ENCODE results near the gene NFE2L2.

- no peak for TF ChIP-seq ZNF331 (CRISPR knock-in tag; IDR thresholded peaks at IDR 0.05; ENCODE audit: low read depth)
- TF ChIP-seq, protein P1, sequence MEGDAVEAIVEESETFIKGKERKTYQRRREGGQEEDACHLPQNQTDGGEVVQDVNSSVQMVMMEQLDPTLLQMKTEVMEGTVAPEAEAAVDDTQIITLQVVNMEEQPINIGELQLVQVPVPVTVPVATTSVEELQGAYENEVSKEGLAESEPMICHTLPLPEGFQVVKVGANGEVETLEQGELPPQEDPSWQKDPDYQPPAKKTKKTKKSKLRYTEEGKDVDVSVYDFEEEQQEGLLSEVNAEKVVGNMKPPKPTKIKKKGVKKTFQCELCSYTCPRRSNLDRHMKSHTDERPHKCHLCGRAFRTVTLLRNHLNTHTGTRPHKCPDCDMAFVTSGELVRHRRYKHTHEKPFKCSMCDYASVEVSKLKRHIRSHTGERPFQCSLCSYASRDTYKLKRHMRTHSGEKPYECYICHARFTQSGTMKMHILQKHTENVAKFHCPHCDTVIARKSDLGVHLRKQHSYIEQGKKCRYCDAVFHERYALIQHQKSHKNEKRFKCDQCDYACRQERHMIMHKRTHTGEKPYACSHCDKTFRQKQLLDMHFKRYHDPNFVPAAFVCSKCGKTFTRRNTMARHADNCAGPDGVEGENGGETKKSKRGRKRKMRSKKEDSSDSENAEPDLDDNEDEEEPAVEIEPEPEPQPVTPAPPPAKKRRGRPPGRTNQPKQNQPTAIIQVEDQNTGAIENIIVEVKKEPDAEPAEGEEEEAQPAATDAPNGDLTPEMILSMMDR (conservative IDR thresholded peaks at IDR 0.05; ENCODE audit: low read depth in 2 of 2), result peak; percentile 40 to 68; a peak in 3 of 4 replicates
- no peak; the same call in 1 of the 2 replicates for TF ChIP-seq CREB1 (CRISPR knock-in tag; IDR thresholded peaks at IDR 0.05; ENCODE audit: low read depth)
- TF ChIP-seq EZH2phosphoT487 (IDR thresholded peaks at IDR 0.05; ENCODE audit: unreplicated experiment), result no peak
- no peak for TF ChIP-seq EZH2 (IDR thresholded peaks at IDR 0.05; ENCODE audit: low read depth, unreplicated experiment)
- peak; percentile 22; the same call in 1 of the 2 replicates for TF ChIP-seq POLR2AphosphoS5 (IDR thresholded peaks at IDR 0.05; ENCODE audit: low read depth)
- no peak for TF ChIP-seq JUNB (IDR thresholded peaks at IDR 0.05; ENCODE audit: unreplicated experiment)
- no peak for TF ChIP-seq ETS1 (IDR thresholded peaks at IDR 0.05)
- no peak for TF ChIP-seq REST (IDR thresholded peaks at IDR 0.05; ENCODE audit: unreplicated experiment)
These were observed 897 bp downstream of the NFE2L2 start for GRCh38 chr2:177263451-177264208.

Data from GM23338 (cell line).